Right hindlimb (tissue), 1 donor: ENCODE measurements around the gene PPP2R2D.

Experiments
- DNase-seq: peaks from one replicate; pipeline ENCODE4 v3.0.0-alpha.2; 2018

Gene PPP2R2D

DNA sequence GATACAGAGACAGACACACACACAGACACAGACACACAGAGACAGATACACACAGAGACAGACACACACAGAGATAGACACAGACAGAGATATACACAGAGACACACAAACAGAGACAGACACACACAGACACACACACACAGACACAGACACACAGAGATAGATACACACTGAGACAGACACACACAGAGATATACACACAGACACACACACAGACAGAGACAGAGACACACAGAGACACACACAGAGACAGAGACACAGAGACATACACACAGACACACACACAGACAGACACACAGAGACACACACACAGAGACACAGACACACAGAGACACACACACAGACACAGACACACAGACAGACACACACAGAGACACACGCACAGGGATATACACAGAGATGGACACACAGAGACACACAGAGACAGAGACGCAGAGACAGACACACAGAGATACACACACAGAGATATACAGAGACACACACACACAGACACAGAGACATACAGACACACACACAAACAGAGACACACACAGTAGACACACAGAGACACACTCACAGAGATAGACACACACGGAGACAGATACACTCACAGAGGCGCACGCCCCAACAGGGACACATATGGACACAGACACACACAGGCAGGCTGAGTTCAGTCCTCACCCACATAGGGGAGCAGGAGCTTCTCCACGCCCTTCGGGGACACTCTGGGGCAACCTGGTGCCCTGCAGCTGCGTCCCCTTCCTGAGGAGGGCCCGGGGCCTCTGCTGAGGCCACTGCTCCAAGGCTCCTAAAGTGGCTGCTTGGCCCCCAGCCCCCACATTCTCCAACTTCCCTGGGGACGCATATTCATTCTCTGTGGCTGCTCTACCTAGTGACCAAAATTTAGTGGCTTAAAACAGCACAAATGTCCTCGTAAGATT, 10.3 kb upstream of the PPP2R2D start:
- no peak for DNase-seq

GRCh38 chr10:131891196-131891928, 9.4 kb upstream of the PPP2R2D start:
- no peak for DNase-seq

GRCh38 chr10:131891929-131892805, 8.6 kb upstream of the PPP2R2D start:
- DNase-seq: no peak

DNA sequence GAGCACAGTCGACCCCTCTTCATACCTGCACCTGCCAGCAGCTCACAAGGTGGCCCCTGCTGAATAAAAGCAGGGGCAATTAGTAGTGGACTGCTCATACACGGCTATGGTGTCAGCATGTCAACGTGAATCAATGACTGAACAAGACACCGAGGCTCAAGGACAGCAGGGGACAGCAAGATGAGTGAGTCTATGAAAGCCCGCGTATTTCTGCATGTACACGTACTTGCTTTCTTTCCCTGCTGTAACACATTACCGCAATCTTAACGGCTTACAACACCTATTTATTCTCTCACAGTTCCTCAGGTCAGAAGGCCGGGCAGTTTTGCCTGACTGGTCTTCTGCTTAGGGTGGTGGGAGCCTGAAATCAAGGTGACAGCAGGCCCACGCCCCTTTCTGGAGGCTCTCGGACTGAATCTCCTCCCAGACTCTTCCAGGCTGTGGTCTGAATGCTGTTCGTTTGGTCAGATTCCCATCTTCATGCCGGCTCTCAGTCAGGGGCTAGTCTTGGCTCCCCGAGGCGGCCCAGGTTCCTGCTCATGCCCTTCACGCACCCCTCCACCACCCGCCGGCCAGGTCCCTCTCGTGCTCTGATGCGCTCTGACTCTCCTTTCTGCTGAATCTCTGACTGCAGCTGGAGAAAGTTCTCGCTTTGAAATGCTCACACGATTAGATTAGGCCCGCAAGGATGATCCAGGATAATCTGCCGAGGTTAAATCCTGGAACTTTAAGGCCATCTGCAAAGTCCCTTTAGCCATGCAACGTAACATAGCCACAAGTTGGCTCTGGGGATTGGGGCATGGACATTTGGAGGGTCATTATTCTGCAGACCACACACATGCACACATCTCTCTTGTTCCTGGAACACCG, 7.8 kb upstream of the PPP2R2D start:
- DNase-seq: no peak

- DNase-seq: no peak
Measured at GRCh38 chr10:131895116-131895515, 5.7 kb upstream of the PPP2R2D start.

GRCh38 chr10:131896403-131896802, 4.4 kb upstream of the PPP2R2D start:
- DNase-seq: no peak

GRCh38 chr10:131897297-131897899, 3.4 kb upstream of the PPP2R2D start:
- no peak for DNase-seq

DNA sequence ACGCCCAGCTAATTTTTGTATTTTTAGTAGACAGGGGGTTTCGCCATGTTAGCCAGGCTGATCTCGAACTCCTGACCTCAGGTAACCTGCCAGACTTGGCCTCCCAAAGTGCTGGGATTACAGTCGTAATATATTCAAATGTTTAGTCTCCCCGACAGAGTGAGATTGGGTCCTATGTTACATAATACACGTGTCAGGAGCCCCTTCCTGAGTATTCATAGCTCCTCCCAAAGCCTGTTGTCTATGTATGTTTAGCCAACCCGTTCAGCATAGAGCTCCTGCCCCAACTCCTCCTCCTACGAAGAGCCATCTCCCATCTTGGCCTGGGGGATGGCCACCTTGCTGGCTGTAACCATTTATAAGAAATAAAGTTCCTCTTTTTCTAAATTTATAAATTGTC, 2.7 kb upstream of the PPP2R2D start:
- no peak for DNase-seq

GRCh38 chr10:131898713-131899112, 2.1 kb upstream of the PPP2R2D start:
- no peak for DNase-seq

DNA sequence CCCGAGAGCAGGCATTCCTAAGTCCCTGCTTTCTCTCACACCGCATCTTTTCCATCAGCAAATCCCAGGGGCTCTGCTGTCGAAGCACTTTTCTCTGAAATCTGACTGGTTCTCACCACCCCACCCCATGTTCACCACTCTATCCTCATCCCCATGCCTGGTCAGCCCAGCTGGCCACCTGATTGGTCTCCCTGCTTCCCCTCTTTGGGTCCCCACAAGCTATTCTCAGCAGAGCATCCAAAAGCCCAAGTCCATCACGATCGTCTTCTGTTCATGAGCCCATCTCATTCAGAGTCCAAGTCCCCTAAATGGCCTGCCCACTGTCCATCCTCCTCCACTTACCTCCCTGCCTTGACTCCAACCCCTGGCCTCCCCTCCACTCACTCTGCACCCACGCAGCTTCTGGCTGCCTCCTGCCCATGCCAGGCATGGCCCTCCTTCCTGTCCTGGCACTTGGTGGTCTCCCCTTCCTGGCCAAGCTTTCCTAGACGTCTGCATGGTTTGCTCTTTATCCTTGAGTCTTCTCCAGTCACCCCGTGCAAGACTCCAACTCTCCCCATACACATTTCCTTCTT, 1.6 kb upstream of the PPP2R2D start:
- DNase-seq: no peak

DNA sequence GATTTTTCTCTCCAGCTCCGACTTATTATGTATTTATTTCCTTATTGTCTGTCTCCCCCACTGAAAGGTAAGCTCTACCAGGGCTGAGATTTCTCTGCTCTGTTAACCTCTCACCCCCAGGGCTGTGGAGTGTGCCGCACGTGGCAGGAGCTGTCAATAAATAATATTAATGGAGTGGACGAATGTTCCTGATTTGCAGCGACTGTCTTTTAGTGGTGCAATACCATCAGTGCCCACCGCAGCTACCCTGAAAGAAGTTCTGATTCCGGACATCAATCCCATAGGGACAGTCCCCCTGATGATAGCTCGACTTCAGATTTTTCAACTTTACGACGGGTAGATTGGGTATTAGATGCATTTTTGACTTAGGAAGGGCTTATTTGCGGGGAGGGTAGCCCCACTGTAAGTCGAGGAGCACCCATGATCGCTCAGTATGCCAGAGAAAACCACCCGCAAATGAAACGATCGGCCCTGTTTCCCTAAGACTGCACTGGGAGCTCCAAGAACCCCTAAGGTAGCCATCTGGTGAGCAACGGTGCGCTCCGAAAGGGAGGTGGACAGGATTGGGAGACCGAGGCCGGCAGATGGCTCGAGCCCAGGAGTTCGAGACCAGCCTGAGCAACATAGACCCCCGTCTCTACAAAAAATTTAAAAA, 986 bp upstream of the PPP2R2D start:
- DNase-seq: no peak

- DNase-seq: peak; percentile 60
Measured at GRCh38 chr10:131901181-131901829, 497 bp downstream of the PPP2R2D start.

GRCh38 chr10:131902211-131902610, 1.4 kb downstream of the PPP2R2D start:
- DNase-seq: no peak

- DNase-seq: no peak
Measured at GRCh38 chr10:131902691-131903090, 1.9 kb downstream of the PPP2R2D start.

- no peak for DNase-seq
Measured at GRCh38 chr10:131905267-131905571, 4.4 kb downstream of the PPP2R2D start.

DNA sequence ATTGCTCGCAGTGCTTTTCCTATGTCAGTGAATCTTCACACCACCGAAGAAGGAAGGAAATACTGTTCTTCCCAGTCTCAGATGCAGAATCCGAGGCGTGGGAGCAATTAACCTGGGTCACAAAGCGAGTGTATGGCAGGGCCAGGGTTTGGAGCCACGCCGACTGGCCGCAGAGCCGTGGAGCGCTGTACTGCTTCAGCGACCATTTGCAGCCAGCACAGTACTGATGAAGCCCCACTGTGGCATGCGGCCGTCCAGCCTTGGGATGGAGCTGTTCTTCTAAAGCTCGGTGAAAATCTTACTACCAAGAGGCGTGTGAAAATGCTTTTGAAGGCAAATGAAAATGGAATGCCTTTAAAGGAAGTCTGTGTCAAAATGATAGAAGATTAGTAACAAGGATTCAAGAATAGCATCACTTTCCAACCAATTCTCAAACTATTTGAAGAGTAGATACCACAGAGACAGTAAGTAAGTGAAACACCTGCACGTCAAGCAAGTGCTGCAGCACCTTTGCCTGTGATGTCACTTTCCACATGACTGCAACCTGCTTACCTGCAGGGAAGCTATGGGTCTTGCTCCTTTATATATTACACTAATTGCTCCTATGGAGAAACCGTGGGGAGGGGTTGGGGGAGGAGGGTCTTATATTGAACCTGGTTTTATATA, 4.9 kb downstream of the PPP2R2D start:
- DNase-seq: no peak

DNA sequence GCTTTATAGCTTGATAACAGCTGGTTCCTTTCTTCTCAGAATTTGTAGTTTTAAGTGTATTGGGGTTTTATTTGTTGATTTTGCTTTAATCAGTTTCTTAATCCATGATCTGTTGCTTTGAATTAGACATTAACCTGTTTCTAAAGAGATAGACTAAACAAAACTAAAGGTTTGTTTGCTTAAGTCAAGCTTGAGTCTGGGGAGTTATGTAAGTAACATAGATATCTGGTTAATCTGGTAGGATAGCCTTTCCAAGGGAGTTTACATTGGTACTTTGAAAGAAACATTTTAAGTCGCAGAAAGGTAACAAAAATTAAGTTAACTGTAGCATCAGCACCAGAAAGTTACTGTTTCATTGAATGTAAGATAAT, 5.4 kb downstream of the PPP2R2D start:
- no peak for DNase-seq

GRCh38 chr10:131907679-131908078, 6.9 kb downstream of the PPP2R2D start:
- DNase-seq: no peak

DNA sequence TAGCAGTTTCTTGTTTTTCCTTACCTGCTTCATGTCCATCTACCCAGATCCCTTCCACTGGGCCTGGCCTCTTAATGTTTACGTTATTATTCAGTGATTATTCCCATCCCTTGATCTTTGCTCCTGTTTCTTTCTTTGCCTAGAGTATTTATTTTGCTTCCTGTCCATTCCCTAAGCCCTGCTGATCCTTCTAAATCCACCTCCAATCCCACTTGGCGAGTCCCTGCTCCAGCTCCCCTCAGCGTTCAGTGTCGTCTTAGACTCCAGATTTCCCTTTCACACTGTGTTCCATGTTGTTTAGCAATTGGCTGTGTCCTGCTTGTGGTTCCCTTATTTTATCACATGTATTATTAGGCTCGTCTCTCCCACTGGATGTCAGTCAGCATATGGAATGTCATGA, 7.3 kb downstream of the PPP2R2D start:
- no peak for DNase-seq
